DMS153 treated with DMSO at 0.1 percent for 48 hours (cell line): Measurements from ENCODE around the gene SLC26A1.
"Not testable (repeated sequence)": the region's sequence is repeated elsewhere in the genome, so short reads cannot be mapped to it uniquely, and the experiment has no call there.

Experiments
- DNase-seq: peaks from one replicate; lab custom pipeline; 2025; ENCODE audit not compliant: unreplicated experiment; lab: John Stamatoyannopoulos, UW

SLC26A1 gene

GRCh38 chr4:999882-1000425 is 6.8 kb upstream of the SLC26A1 start:
- DNase-seq = no peak

DNA sequence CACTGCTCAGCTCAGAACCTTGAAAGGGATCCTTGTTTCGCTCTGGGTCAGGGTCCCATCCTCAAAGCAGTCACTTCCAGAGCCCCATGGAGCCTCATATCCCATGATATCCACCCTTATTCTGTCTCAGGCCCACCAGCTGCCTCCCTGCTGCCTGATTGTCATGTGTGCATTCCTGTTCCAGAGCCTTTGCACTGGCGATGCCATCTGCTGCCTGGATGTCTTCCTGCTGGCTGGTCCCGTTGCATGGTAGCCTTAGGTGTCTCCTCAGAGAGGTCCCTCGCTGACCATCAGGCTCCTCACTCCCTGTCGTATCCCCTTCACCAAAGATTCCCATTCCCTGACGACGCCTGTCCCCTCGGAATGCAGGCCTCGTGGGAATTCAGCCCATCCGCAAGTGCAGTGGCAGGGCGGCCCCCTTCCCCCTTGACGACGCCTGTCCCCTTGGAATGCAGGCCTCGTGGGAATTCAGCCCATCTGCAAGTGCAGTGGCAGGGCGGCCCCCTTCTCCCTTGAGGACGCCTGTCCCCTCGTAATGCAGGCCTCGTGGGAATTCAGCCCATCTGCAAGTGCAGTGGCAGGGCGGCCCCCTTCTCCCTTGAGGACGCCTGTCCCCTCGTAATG is 6.1 kb upstream of the SLC26A1 start:
- not testable (repeated sequence) for DNase-seq

DNA sequence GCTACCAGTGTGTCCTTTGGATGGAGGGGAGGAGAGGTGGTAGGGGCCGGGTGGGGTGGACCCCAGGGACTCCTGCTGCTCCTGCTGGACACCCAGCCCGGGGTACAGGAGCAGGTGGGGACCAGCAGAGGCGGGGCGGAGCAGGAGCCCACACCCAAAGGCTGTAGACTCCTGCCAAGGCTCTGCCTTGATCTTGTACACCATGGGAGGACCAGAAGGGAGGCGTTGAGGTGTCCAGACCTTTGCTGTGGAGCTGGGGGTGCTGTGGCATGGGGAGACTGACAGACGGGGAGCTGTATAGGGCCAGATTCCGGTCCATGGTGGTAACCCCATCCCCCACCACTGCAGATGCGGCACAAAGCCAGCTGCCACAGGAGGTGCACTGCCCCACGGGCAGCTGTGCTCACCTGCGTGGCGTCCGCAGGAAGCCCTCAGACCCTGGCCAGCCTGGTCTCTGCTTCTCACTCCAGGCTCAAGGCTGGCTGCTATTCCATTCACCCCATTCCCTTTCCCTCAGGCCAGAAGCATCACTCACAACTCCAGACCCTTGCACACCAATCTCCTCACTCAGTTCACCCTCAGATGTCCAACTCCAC is 5.0 kb upstream of the SLC26A1 start:
- DNase-seq = no peak

DNA sequence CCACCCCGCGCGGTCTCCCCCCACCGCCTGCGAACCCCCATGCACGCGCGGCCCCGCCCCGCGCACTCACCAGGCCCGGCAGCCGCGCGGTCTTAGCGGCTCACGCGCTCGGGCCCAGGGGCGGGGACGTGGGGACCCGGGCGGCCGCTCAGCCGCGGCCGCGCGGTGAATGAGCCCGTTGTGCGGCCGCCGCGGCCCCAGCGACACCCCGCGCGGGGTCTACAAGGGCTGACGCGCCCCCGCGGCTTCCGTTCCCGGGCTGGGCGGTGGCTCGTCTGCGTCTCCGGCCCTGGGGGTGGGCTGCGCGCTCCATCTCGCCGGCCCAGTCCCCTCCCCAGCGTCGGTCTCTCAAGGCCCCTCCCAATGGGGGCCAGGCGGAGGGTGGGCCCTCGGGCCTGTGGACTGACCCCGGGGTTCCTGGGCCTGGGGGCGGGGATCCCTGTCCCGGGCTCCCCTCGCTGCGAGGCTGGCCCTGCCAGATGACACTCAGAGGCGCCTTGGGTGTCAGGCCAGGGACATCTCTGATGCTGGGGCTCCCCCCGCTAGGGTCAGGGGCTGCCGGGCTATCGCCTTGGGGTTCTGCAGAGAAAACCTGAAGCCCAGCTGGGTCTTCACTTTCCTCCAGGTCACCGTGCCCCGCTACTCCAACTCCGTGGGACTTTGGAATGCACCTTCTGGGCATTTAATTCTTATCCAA is 4.3 kb upstream of the SLC26A1 start:
- DNase-seq = no peak

- no peak for DNase-seq
Measured at GRCh38 chr4:996997-997374, 3.8 kb upstream of the SLC26A1 start.

GRCh38 chr4:996030-996996 is 3.1 kb upstream of the SLC26A1 start:
- no peak for DNase-seq

GRCh38 chr4:995311-996026 is 2.3 kb upstream of the SLC26A1 start:
- DNase-seq = no peak

GRCh38 chr4:992297-993110 is 700 bp downstream of the SLC26A1 start:
- no peak for DNase-seq

DNA sequence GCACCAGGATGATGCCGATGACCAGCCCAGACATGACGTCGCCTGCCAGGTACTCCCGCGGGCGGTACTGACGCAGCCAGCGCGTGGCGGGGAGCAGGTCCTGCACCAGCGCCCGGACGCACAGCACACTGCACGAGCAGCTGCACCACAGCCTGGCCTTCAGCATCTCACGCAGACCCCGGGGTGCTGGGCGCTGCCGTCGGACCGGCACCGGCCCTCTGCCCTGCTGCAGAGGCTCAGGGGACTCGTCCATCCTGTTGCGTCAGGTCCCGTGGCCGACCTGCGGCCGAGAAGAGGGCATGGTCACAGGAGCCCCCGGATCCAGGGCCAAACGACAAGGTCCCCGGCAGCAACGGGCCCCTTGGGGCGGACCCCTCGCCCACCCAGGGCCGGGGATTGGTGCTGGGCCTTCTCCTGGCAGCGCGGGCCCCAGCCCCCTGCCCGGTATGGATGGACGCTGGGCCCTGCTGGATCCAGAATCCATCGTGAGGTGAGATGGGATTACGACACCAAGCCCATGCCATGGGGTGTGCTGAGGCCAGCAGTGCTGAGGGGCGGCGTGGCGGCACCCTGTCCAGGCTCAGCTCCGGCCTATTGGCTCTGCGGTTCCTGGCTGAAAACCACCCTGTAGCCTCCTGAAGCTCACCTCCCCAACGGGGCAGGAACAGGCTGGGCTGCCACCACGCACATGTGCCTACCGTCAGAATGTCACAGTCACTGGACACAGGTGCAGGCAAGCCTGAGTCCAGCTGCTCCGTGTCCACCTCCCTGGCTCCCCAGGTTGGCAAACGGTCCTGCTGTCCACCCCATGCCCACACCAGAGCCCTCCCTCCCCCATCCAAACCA is 1.5 kb downstream of the SLC26A1 start:
- no peak for DNase-seq

DNA sequence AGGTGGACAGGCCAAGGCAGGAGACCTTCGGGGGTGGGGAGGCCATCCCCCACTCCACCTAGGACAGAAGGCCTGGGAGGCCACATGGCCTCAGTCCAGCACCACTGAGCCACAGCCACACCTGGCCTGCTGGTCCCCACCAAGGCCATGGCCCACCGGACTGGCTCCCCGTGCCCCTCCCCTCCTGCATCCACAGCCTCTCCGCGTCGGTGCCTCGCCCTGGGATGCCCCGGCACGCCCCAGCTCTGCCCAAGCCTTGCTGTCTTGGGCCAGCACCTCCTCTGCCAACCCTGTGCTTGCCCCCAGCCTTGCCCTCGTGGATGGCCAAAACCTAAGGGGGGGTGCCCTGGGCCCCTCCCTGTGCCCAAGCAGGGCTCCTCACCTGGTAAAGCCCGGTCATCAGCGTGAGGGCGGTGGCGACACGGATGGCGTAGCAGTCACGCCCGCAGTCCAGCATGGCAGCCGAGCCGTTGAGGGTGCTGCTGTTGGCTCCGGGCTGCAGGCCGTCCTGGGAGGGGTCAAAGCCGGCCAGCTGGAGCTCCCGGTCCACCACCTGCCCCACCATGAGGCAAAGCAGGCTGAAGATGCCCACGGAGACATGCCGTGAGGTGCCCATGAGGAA is 2.3 kb downstream of the SLC26A1 start:
- DNase-seq = no peak

GRCh38 chr4:989722-990471 is 3.3 kb downstream of the SLC26A1 start:
- DNase-seq = no peak

- no peak for DNase-seq
Measured at GRCh38 chr4:988726-989721, 4.2 kb downstream of the SLC26A1 start.

DNA sequence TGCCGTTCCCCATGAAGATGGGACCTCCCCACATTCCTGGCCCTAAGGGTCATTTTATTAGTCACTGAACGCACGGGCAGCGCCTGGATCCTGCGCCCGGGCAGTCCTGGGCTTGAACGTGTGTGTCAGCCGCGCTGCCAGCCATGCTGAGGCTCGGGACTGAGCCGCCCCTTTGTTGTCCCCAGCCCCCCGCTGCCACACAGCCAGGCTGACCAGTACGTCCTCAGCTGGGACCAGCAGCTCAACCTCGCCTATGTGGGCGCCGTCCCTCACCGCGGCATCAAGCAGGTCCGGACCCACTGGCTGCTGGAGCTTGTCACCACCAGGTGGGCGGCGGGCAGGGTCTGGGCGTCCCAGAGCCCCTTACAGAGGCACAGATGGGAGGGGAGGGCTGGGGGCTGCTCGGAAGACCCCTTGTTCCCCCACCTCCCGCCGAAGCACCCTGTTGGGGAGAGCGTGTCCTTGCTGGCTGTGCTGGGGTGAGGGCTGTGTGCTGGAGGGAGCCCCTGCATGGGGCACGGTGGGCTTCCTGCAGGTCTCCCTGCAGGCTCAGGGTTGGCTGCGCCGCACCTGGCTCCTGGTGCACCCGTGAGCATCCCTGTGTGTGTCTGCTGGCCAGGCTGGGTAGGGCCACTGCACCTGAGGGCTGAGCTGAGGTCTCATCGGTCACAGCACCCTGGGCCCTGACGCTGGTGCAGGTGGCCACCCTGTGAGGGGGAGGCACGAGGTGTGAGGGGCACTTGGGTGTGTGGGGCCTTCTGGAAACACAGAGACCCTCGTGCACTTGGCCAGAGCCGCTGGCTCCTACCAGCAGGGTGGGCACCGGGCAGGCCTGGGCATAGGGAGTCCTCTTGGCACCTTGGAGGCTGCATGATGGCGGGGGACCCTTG is 5.3 kb downstream of the SLC26A1 start:
- no peak for DNase-seq

DNA sequence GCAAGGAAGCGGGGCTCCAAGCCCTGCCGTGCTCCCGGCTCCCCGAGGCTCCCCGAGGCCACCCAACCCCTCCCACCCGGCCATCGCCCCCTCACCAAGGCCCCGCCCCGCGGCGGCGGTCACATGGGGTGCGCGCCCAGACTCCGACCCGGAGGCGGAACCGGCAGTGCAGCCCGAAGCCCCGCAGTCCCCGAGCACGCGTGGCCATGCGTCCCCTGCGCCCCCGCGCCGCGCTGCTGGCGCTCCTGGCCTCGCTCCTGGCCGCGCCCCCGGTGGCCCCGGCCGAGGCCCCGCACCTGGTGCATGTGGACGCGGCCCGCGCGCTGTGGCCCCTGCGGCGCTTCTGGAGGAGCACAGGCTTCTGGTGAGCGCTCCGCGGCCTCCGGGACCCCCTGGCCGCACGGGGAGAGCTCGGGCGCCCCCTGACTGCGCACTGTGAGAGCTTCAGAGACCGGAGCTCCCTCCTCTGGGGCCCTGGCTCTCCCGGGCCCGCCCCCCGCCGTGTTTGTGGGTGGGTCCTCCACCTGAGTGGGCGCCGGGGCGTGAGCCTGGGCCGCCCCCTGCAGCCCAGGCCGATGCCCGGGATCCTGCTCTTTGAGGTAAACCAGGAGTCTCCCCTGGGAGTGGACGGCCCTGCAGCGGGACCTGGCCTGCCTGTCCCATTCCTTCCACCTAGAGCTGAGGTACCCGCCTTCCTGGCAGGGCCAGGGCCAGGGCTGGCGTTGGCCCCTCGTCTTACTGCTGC is 6.2 kb downstream of the SLC26A1 start, which contains the start of gene IDUA:
IDUA (plus strand) TSS at position 166 of the 745 bp plus-strand sequence; CDS start at position 207, 41 bp downstream.
- DNase-seq = no peak
